ENCODE measurements around the gene C1orf141.

C1orf141 gene
- 0 to 0.17 (median 0.09) reads per million in 3 donors for total RNA-seq

DNA sequence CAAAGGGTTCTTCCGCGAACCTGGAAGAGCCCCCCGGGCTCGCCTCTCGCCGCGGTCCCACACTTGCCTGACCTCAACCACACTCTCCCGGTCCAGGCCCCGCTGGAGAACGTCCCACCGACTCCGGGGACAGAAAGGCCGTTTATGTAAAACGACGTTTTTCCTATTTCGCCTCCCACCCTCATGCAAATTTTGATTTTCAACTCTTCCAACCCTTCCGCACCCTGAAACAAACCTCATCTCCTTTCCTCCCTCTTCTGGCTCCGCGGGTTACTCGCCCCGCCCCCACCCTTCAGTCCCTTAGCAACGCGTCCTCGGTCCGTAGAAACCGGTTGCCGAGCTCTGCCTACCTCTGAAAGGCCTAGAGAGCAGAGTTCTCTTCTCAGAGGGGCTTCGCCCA, at the start of gene C1orf141:
C1orf141 (minus strand) TSS at position 276 of the 400 bp plus-strand sequence. CDS start 7,730 bp downstream, outside the sequence.
- peaks cover 2% of the 10 kb centered on the region for H3K27me3 ChIP-seq (replicated peaks; ENCODE audit: control insufficient read depth, insufficient read depth, low read length, poor library complexity, severe bottlenecking)
- H3K4me1 ChIP-seq (ENCODE audit: control insufficient read depth, insufficient read depth, low read length, poor library complexity, severe bottlenecking): peaks cover 4% of the 10 kb centered on the region
- peak within 1 kb of the TSS; percentile 10 for H3K4me3 ChIP-seq (ENCODE audit: insufficient read depth, low read depth, low read length, poor library complexity, severe bottlenecking)
- no peak within 1 kb of the TSS for H3K27ac ChIP-seq (ENCODE audit: insufficient read depth, low read length, poor library complexity, severe bottlenecking)
- no peaks in the 10 kb centered on the region for H3K9me3 ChIP-seq (ENCODE audit: control insufficient read depth, low read length)
- DNase-seq: no peak
- no peaks in the 10 kb centered on the region for H3K36me3 ChIP-seq (ENCODE audit: control insufficient read depth, insufficient read depth, low read length)

DNA sequence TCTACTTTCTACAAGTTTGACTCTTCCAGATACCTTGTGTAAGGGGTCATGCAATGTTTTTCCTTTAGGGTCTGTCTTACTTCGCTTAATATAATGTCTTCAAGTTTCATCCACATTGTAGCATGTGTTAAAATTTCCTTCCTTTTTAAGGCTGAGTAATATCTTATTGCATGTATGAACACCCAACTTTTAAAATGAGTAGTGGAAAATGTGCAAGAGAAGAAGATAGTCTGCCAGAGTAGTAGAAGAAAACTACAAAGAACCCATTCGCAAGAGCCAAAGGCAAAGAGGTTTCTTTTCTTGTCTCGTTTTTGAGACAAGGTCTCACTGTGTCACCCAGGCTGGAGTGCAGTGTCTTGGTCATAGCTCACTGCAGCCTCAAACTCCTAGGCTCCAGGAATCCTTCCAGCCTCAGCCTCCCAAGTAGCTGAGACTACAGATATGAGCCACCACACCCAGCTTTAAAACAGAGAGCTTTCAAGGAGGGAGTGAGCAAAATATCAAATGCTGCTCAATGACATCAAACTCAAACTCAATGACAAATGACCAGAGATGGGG, 40.8 kb upstream of the C1orf141 start:
- DNase-seq: no peak
- Histone ChIP-seq H3K27ac (ENCODE audit: insufficient read depth, low read length, poor library complexity, severe bottlenecking) (no peak overlapping the region), H3K9me3 (ENCODE audit: control insufficient read depth, low read length) (no peaks in the 10 kb centered on the region), H3K27me3 (replicated peaks; ENCODE audit: control insufficient read depth, insufficient read depth, low read length, poor library complexity, severe bottlenecking) (no peaks in the 10 kb centered on the region), H3K4me3 (ENCODE audit: insufficient read depth, low read depth, low read length, poor library complexity, severe bottlenecking) (no peak overlapping the region), H3K36me3 (ENCODE audit: control insufficient read depth, insufficient read depth, low read length) (no peaks in the 10 kb centered on the region), H3K4me1 (ENCODE audit: control insufficient read depth, insufficient read depth, low read length, poor library complexity, severe bottlenecking) (peaks cover 22% of the 10 kb centered on the region)

DNA sequence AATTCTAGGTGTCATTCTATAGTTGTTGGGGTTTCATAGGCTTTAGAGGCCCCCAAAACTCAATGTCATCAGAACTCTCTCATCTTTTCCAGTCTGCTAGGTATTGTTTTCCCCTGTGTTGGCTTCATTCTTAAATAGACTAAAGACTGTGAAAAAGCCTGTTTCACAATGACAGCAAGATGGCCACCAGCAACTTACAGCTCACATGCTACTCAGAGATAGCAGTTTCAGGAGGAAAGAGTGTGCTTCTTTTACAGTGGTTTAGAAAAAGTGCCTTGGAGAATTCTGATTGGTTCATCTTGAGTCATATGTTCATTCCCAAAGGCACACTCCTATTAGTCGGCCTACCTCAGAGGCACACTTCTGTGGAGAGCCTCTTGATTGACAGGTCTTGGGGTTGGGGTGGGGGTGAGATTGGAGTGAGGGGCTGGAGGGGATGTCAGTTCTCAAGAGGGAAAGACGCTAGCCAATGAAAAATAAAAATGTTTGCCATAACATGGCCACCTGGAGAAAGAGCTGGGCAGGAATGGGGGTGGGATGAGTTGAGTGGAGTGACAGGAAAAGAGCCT, 40.0 kb upstream of the C1orf141 start:
- Histone ChIP-seq H3K27ac (ENCODE audit: insufficient read depth, low read length, poor library complexity, severe bottlenecking) (no peak overlapping the region), H3K27me3 (replicated peaks; ENCODE audit: control insufficient read depth, insufficient read depth, low read length, poor library complexity, severe bottlenecking) (no peaks in the 10 kb centered on the region), H3K9me3 (ENCODE audit: control insufficient read depth, low read length) (no peaks in the 10 kb centered on the region), H3K36me3 (ENCODE audit: control insufficient read depth, insufficient read depth, low read length) (no peaks in the 10 kb centered on the region), H3K4me3 (ENCODE audit: insufficient read depth, low read depth, low read length, poor library complexity, severe bottlenecking) (no peak overlapping the region), H3K4me1 (ENCODE audit: control insufficient read depth, insufficient read depth, low read length, poor library complexity, severe bottlenecking) (peaks cover 29% of the 10 kb centered on the region)
- DNase-seq: no peak

DNA sequence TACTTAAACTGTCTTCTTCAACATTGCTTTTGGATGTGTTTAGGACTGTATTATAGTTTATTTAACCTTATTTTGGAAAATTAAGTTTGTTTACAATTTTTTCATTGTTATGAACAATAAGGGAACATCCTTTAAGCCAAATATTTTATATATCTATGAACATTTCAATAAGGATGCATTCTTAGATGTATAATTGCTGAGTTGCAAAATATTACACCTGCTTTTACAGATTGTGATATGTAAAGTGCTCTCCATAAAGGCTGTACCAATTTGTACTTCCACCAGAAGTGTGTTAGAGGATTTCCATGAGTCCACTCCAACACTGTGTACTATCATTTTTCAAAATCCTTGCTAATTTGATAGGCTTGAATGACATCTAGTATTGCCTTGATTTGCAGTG, 39.2 kb upstream of the C1orf141 start:
- Histone ChIP-seq H3K4me3 (ENCODE audit: insufficient read depth, low read depth, low read length, poor library complexity, severe bottlenecking) (no peak overlapping the region), H3K27me3 (replicated peaks; ENCODE audit: control insufficient read depth, insufficient read depth, low read length, poor library complexity, severe bottlenecking) (no peaks in the 10 kb centered on the region), H3K9me3 (ENCODE audit: control insufficient read depth, low read length) (no peaks in the 10 kb centered on the region), H3K4me1 (ENCODE audit: control insufficient read depth, insufficient read depth, low read length, poor library complexity, severe bottlenecking) (peaks cover 29% of the 10 kb centered on the region), H3K27ac (ENCODE audit: insufficient read depth, low read length, poor library complexity, severe bottlenecking) (no peak overlapping the region), H3K36me3 (ENCODE audit: control insufficient read depth, insufficient read depth, low read length) (no peaks in the 10 kb centered on the region)
- no peak for DNase-seq

DNA sequence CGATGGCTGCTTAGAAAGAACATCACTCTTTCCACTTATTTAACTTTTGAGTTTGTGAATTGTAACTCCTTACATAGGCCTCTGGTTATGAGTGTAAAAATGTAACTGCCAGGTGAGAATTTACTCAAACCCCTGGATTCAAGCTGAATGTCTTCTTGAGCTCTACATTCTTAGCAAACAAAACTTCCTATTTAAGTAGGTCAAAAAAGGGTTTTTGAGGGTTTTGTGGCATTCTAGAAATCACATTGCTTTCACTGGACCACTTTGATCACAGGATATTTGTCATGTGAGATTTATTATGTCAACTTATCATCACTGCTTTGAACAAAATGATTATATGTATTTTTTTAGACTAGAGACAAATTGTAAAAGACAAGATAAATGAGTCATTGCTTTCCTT, 37.2 kb upstream of the C1orf141 start:
- Histone ChIP-seq H3K9me3 (ENCODE audit: control insufficient read depth, low read length) (no peaks in the 10 kb centered on the region), H3K27me3 (replicated peaks; ENCODE audit: control insufficient read depth, insufficient read depth, low read length, poor library complexity, severe bottlenecking) (no peaks in the 10 kb centered on the region), H3K4me1 (ENCODE audit: control insufficient read depth, insufficient read depth, low read length, poor library complexity, severe bottlenecking) (peaks cover 29% of the 10 kb centered on the region), H3K4me3 (ENCODE audit: insufficient read depth, low read depth, low read length, poor library complexity, severe bottlenecking) (no peak overlapping the region), H3K27ac (ENCODE audit: insufficient read depth, low read length, poor library complexity, severe bottlenecking) (peak overlapping the region; percentile 32), H3K36me3 (ENCODE audit: control insufficient read depth, insufficient read depth, low read length) (no peaks in the 10 kb centered on the region)
- DNase-seq: no peak

DNA sequence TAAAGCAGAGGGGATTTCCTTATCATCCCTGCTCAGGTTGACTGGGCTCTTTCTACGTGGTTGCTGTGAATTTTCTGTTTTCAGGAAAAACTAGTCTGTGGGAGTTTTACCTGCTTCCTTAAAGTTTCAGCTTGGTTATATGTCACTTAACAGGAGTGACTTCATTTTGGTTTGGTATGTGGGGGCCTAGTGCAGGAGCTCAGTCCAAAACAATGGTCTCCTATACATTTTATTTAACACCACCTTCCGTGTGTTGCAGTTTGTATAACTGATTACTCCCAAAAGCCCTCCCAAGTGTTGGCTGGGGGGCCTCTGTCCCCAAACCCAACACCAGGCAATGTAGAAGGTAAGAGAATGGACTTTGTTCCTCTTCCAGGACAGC, 36.8 kb upstream of the C1orf141 start:
- Histone ChIP-seq H3K27ac (ENCODE audit: insufficient read depth, low read length, poor library complexity, severe bottlenecking) (peak overlapping the region; percentile 32), H3K4me3 (ENCODE audit: insufficient read depth, low read depth, low read length, poor library complexity, severe bottlenecking) (no peak overlapping the region), H3K36me3 (ENCODE audit: control insufficient read depth, insufficient read depth, low read length) (no peaks in the 10 kb centered on the region), H3K27me3 (replicated peaks; ENCODE audit: control insufficient read depth, insufficient read depth, low read length, poor library complexity, severe bottlenecking) (no peaks in the 10 kb centered on the region), H3K9me3 (ENCODE audit: control insufficient read depth, low read length) (no peaks in the 10 kb centered on the region), H3K4me1 (ENCODE audit: control insufficient read depth, insufficient read depth, low read length, poor library complexity, severe bottlenecking) (peaks cover 29% of the 10 kb centered on the region)
- DNase-seq: no peak

DNA sequence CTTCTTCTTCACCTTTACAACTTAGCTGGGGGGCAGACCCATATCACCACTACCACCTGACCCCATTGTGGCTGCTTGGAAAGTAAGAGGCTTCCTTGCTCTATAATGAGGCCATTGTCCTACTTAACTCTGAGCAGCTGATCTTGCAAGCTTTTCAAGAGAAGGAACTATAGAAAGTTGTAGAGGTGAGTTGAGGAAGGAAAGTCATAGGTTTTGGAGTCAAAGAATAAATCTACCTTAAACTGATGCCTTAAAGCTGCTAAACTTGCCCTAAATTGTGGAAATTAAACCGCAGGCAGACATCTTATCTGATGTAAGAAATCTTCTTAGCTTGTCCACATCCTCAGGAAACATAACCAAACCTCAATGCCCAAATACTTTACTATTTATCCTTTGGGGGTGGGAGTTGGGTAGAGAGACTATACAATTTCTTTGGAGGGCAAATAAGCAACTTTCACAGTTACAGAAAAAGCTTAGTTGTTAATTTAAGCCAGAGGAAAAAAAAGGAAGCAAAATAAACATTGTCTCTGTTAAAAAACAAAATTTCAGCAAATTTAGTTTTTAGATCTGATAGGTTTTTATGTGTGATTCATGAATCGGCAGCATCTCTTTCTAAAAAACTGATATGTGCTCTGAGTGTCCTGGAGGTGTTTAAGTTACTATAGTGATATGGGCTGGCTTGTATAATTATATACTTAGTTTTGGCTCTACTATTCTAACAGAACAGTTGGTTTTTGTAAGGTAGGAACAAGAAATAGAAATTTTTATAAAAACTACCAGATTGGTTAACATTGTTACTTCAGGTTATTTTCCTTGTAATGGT, 36.2 kb upstream of the C1orf141 start:
- H3K27me3 ChIP-seq (replicated peaks; ENCODE audit: control insufficient read depth, insufficient read depth, low read length, poor library complexity, severe bottlenecking): no peaks in the 10 kb centered on the region
- peak in 1 of 3 donors; percentile 33 for DNase-seq
- peak overlapping the region; percentile 19 for H3K4me3 ChIP-seq (ENCODE audit: insufficient read depth, low read depth, low read length, poor library complexity, severe bottlenecking)
- peaks cover 29% of the 10 kb centered on the region for H3K4me1 ChIP-seq (ENCODE audit: control insufficient read depth, insufficient read depth, low read length, poor library complexity, severe bottlenecking)
- H3K9me3 ChIP-seq (ENCODE audit: control insufficient read depth, low read length): no peaks in the 10 kb centered on the region
- H3K27ac ChIP-seq (ENCODE audit: insufficient read depth, low read length, poor library complexity, severe bottlenecking): peak overlapping the region; percentile 32
- H3K36me3 ChIP-seq (ENCODE audit: control insufficient read depth, insufficient read depth, low read length): no peaks in the 10 kb centered on the region

DNA sequence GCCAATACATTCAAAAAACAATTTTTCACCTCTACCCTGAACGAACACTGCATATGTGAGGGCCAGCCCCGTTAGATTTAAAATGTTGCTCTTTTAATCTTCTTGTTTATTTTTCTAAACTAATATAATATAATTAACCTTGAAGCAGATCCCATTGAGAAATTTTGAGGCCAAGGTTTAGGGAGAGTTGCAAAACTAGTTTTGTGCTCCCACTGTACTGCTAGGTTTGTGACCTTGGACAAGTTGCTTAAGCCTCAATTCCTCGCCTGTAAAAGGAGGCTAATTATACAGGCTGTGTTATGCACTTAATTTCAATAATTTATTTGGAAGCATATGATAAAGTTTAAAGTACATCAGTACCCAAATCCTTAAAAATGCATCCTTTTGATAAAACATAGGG, 35.2 kb upstream of the C1orf141 start:
- H3K4me1 ChIP-seq (ENCODE audit: control insufficient read depth, insufficient read depth, low read length, poor library complexity, severe bottlenecking): peaks cover 29% of the 10 kb centered on the region
- H3K36me3 ChIP-seq (ENCODE audit: control insufficient read depth, insufficient read depth, low read length): no peaks in the 10 kb centered on the region
- H3K27me3 ChIP-seq (replicated peaks; ENCODE audit: control insufficient read depth, insufficient read depth, low read length, poor library complexity, severe bottlenecking): no peaks in the 10 kb centered on the region
- H3K4me3 ChIP-seq (ENCODE audit: insufficient read depth, low read depth, low read length, poor library complexity, severe bottlenecking): no peak overlapping the region
- no peak overlapping the region for H3K27ac ChIP-seq (ENCODE audit: insufficient read depth, low read length, poor library complexity, severe bottlenecking)
- no peaks in the 10 kb centered on the region for H3K9me3 ChIP-seq (ENCODE audit: control insufficient read depth, low read length)
- DNase-seq: no peak

DNA sequence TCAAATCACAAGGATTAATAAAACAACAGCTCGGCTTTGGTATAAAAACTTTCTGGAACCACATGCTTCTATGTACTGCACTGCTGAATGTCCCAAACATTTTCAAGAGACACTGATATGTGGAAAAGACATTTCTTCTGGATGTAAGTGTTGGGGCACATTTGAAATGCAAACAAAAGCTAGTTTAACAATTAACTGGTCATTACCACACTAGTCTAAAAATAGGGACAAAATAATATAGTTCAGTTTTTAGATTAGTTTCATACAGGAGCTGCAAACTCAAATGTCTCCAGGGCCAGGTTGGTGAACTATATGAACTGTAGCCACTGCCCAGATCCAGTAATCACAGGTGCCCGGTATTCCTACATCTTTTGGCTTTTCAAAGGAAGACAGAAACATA, 34.7 kb upstream of the C1orf141 start:
- Histone ChIP-seq H3K27ac (ENCODE audit: insufficient read depth, low read length, poor library complexity, severe bottlenecking) (no peak overlapping the region), H3K36me3 (ENCODE audit: control insufficient read depth, insufficient read depth, low read length) (no peaks in the 10 kb centered on the region), H3K4me1 (ENCODE audit: control insufficient read depth, insufficient read depth, low read length, poor library complexity, severe bottlenecking) (peaks cover 29% of the 10 kb centered on the region), H3K9me3 (ENCODE audit: control insufficient read depth, low read length) (no peaks in the 10 kb centered on the region), H3K4me3 (ENCODE audit: insufficient read depth, low read depth, low read length, poor library complexity, severe bottlenecking) (no peak overlapping the region), H3K27me3 (replicated peaks; ENCODE audit: control insufficient read depth, insufficient read depth, low read length, poor library complexity, severe bottlenecking) (no peaks in the 10 kb centered on the region)
- DNase-seq: no peak

DNA sequence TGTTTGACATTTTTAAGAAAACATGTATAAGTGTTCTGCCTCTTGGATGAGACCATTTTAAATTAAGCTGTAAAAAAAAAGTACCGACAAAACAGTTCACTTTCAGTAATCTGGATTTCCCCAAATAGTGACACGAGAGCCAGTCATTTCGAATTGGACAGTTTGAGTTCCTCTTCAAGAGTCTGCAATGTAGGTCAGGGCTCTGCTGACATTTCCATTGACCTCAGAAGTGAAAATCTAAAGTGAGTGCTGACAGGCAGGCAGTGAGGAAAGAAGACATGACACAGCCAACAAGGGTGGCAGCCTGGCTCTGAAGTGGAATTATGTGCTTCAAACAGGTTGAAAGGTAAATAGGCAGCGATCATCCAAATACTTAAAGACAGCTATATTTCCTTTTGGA, 31.4 kb upstream of the C1orf141 start, which contains the start of gene IL23R:
IL23R (plus strand) TSS at position 259 of the 400 bp plus-strand sequence. CDS start 1,667 bp downstream, outside the sequence.
- H3K27me3 ChIP-seq (replicated peaks; ENCODE audit: control insufficient read depth, insufficient read depth, low read length, poor library complexity, severe bottlenecking): no peaks in the 10 kb centered on the region
- H3K4me1 ChIP-seq (ENCODE audit: control insufficient read depth, insufficient read depth, low read length, poor library complexity, severe bottlenecking): peaks cover 13% of the 10 kb centered on the region
- H3K4me3 ChIP-seq (ENCODE audit: insufficient read depth, low read depth, low read length, poor library complexity, severe bottlenecking): no peak within 1 kb of the TSS
- no peaks in the 10 kb centered on the region for H3K9me3 ChIP-seq (ENCODE audit: control insufficient read depth, low read length)
- peak in 2 of 3 donors; percentile 32 to 52 for DNase-seq
- H3K36me3 ChIP-seq (ENCODE audit: control insufficient read depth, insufficient read depth, low read length): no peaks in the 10 kb centered on the region
- no peak within 1 kb of the TSS for H3K27ac ChIP-seq (ENCODE audit: insufficient read depth, low read length, poor library complexity, severe bottlenecking)
